GM19023 (cell line): Measurements from ENCODE around the gene PCGF3.
A peak's percentile ranks its signal among the peaks of the same experiment; 100 is the strongest.

ENCODE experiments used
- ATAC-seq: cut with Tn5 transposase; IDR thresholded peaks from one replicate; pipeline ENCODE4 v1.9.1; 2021; ENCODE audit warnings: mild to moderate bottlenecking, moderate library complexity; ENCODE audit not compliant: unreplicated experiment

Gene PCGF3

GRCh38 chr4:705278-706082 lies at the start of gene PCGF3:
TSS of gene PCGF3 (plus strand) at chr4:705832. CDS start at chr4:733681, 27,849 bp downstream.
- peak; percentile 92 for ATAC-seq

- no peak for ATAC-seq
Measured at GRCh38 chr4:656436-657337, 48.9 kb upstream of the PCGF3 start.

GRCh38 chr4:657338-657833 lies 48.2 kb upstream of the PCGF3 start:
- no peak for ATAC-seq

GRCh38 chr4:657834-658667 lies 47.6 kb upstream of the PCGF3 start:
- no peak for ATAC-seq

- ATAC-seq, result no peak
Measured at GRCh38 chr4:658681-659667, 46.7 kb upstream of the PCGF3 start.

- ATAC-seq, result no peak
Measured at GRCh38 chr4:659851-660250, 45.8 kb upstream of the PCGF3 start.

GRCh38 chr4:660401-660800 lies 45.2 kb upstream of the PCGF3 start:
- no peak for ATAC-seq

GRCh38 chr4:661231-661630 lies 44.4 kb upstream of the PCGF3 start:
- no peak for ATAC-seq

- no peak for ATAC-seq
Measured at GRCh38 chr4:661881-662761, 43.5 kb upstream of the PCGF3 start.

- ATAC-seq, result peak; percentile 6
Measured at GRCh38 chr4:663046-663437, 42.6 kb upstream of the PCGF3 start.

- peak; percentile 66 for ATAC-seq
Measured at GRCh38 chr4:663438-664428, 41.9 kb upstream of the PCGF3 start.

GRCh38 chr4:664713-665231 lies 40.9 kb upstream of the PCGF3 start:
- no peak for ATAC-seq

GRCh38 chr4:665381-665750 lies 40.3 kb upstream of the PCGF3 start:
- no peak for ATAC-seq

GRCh38 chr4:665751-666435 lies 39.7 kb upstream of the PCGF3 start:
- no peak for ATAC-seq

GRCh38 chr4:666436-666810 lies 39.2 kb upstream of the PCGF3 start:
- no peak for ATAC-seq

GRCh38 chr4:666822-667544 lies 38.6 kb upstream of the PCGF3 start:
- ATAC-seq, result no peak
